ENCODE measurements around the gene PER1. TPM values are rescaled to one million over a fixed set of nuclear protein-coding genes. Genes with fewer than 3 reads are reported as not detected.
A peak's percentile ranks its signal among the peaks of the same experiment; 100 is the strongest.

The PER1 gene
- total RNA-seq, 2 experiments from 2014 or later = 35.0 to 38.1 TPM

DNA sequence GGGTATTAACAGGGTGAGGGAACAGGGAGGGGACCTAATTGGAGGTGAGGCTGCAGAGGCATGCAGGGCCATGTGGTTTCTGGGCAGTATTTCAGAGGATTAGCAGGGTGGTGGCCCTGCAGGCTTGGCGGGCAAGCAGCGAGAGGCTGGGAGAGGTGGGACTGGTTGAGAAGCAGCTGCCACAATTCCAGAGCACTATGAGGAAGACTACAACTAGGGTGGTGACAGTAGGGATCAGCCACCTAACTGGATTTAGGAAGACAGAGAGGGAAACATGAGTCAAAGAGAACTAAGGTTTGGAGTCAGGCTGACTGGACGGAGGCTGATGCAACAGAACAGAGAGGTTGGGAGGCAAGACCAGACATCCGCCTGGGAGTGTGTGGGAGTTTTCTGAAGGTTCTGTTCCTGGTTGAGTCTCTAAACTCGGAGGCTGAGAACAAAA is 46.2 kb downstream of the PER1 start:
- Mint-ChIP-seq H3K4me3 (no peak overlapping the region), H3K27me3 (ENCODE audit: low read depth) (peaks cover 13% of the 10 kb centered on the region), H3K27ac (no peak overlapping the region), H3K9me3 (ENCODE audit: insufficient read depth) (no peaks in the 10 kb centered on the region), H3K36me3 (ENCODE audit: low read depth) (no peaks in the 10 kb centered on the region), H3K4me1 (ENCODE audit: low read depth) (peaks cover 13% of the 10 kb centered on the region)
- ATAC-seq (no peak), DNase-seq (no peak)
- POLR2A ChIA-PET = no interaction called here
- CTCF ChIA-PET = interaction anchor here (1.3 to 12.5 kb wide), 9 partner anchors 12 to 89 kb away, joined by 3 to 174 read pairs (median 14); partner anchors contain the start of genes ALOX12B and ALOXE3

DNA sequence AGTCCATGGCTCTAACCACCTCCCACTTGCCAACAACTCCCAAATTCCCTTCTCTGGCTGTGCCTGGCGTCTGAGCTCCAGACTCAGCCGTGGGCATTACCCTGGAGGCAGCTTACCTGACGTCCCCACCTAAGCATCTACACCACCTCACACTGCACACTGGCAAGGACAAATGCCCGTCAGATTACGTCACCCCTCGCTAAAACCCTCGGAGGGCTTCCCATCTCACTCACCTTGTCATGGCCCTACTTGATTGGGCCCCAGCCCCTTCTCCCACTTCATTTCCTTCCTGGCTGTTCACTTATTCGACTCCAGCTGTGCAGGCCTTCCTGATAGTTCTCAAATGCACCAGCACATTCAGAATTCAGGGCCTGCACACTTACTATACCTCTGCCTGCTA is 47.3 kb downstream of the PER1 start:
- H3K4me3 Mint-ChIP-seq = no peak overlapping the region
- CTCF ChIA-PET = interaction anchor here (0.9 to 12.5 kb wide), 11 partner anchors 8 to 88 kb away, joined by 3 to 174 read pairs (median 7); partner anchors contain the start of genes ALOX12B and ALOXE3
- peaks cover 8% of the 10 kb centered on the region for H3K27me3 Mint-ChIP-seq (ENCODE audit: low read depth)
- peaks cover 8% of the 10 kb centered on the region for H3K4me1 Mint-ChIP-seq (ENCODE audit: low read depth)
- no peaks in the 10 kb centered on the region for H3K36me3 Mint-ChIP-seq (ENCODE audit: low read depth)
- ATAC-seq (no peak), DNase-seq (no peak)
- no peak overlapping the region for H3K27ac Mint-ChIP-seq
- no peaks in the 10 kb centered on the region for H3K9me3 Mint-ChIP-seq (ENCODE audit: insufficient read depth)
- POLR2A ChIA-PET = interaction anchor here (0.9 to 1.1 kb wide), 2 partner anchors 12 to 46 kb away, joined by 3 to 4 read pairs; no protein-coding TSS in a partner anchor

DNA sequence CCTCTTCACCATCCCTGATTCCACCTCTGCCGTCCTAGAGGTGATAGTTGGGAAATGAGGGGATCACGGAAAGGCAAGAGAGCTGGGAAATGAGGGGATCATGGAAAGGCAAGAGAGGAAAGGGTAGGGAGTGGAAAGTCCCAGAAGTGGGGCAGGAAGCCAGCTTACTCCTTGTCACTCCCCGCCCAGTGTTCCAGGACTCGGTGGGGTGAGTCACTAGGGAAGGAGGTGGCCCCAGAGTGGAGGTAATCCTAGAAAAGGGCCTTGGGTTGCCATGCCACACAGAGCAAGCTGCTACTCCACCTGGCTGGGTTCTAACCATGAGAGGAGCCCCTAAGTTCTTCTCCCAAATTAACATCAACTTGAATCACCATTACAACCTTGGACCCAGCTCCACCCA is 48.7 kb downstream of the PER1 start:
- H3K9me3 Mint-ChIP-seq (ENCODE audit: insufficient read depth) = no peaks in the 10 kb centered on the region
- POLR2A ChIA-PET = interaction anchor here (1.1 kb wide), 1 partner anchor 69 kb away, joined by 4 read pairs; no protein-coding TSS in a partner anchor
- no peak overlapping the region for H3K4me3 Mint-ChIP-seq
- H3K27ac Mint-ChIP-seq = no peak overlapping the region
- H3K27me3 Mint-ChIP-seq (ENCODE audit: low read depth) = peaks cover 8% of the 10 kb centered on the region
- peaks cover 6% of the 10 kb centered on the region for H3K4me1 Mint-ChIP-seq (ENCODE audit: low read depth)
- no peak for ATAC-seq
- no peak for DNase-seq
- no peaks in the 10 kb centered on the region for H3K36me3 Mint-ChIP-seq (ENCODE audit: low read depth)
- CTCF ChIA-PET = interaction anchor here (1.0 to 12.5 kb wide), 6 partner anchors 9 to 62 kb away, joined by 4 to 174 read pairs (median 8); partner anchors contain the start of gene ALOX12B

- ATAC-seq (no peak), DNase-seq (no peak)
- Mint-ChIP-seq H3K4me3 (no peak overlapping the region), H3K4me1 (ENCODE audit: low read depth) (no peaks in the 10 kb centered on the region), H3K9me3 (ENCODE audit: insufficient read depth) (no peaks in the 10 kb centered on the region), H3K27me3 (ENCODE audit: low read depth) (peaks cover 13% of the 10 kb centered on the region), H3K27ac (no peak overlapping the region), H3K36me3 (ENCODE audit: low read depth) (no peaks in the 10 kb centered on the region)
- ChIA-PET CTCF (interaction anchor here (1.2 to 12.5 kb wide), 8 partner anchors 9 to 42 kb away, joined by 3 to 174 read pairs (median 12); partner anchors contain the start of genes ALOX12B and ALOXE3), POLR2A (no interaction called here)
These were observed 50.5 kb downstream of the PER1 start for GRCh38 chr17:8101721-8102120.

GRCh38 chr17:8100763-8101162 is 51.4 kb downstream of the PER1 start:
- ChIA-PET POLR2A (no interaction called here), CTCF (interaction anchor here (1.4 to 3.8 kb wide), 5 partner anchors 10 to 41 kb away, joined by 5 to 26 read pairs (median 13); partner anchors contain the start of gene ALOXE3)
- DNase-seq = no peak
- Mint-ChIP-seq H3K4me1 (ENCODE audit: low read depth) (no peaks in the 10 kb centered on the region), H3K27me3 (ENCODE audit: low read depth) (peaks cover 9% of the 10 kb centered on the region), H3K4me3 (no peak overlapping the region), H3K27ac (no peak overlapping the region), H3K9me3 (ENCODE audit: insufficient read depth) (no peaks in the 10 kb centered on the region), H3K36me3 (ENCODE audit: low read depth) (no peaks in the 10 kb centered on the region)
- ATAC-seq = no peak

GRCh38 chr17:8100111-8100510 is 52.1 kb downstream of the PER1 start:
- no peak for ATAC-seq
- Mint-ChIP-seq H3K36me3 (ENCODE audit: low read depth) (no peaks in the 10 kb centered on the region), H3K4me1 (ENCODE audit: low read depth) (no peaks in the 10 kb centered on the region), H3K9me3 (ENCODE audit: insufficient read depth) (no peaks in the 10 kb centered on the region), H3K27me3 (ENCODE audit: low read depth) (peaks cover 12% of the 10 kb centered on the region), H3K27ac (no peak overlapping the region), H3K4me3 (no peak overlapping the region)
- no peak for DNase-seq
- POLR2A ChIA-PET = no interaction called here
- CTCF ChIA-PET = interaction anchor here (2.2 to 3.8 kb wide), 4 partner anchors 10 to 40 kb away, joined by 10 to 26 read pairs (median 16); partner anchors contain the start of gene ALOXE3

- POLR2A ChIA-PET = no interaction called here
- Mint-ChIP-seq H3K36me3 (ENCODE audit: low read depth) (no peaks in the 10 kb centered on the region), H3K4me3 (no peak overlapping the region), H3K4me1 (ENCODE audit: low read depth) (peaks cover 6% of the 10 kb centered on the region), H3K9me3 (ENCODE audit: insufficient read depth) (no peaks in the 10 kb centered on the region), H3K27ac (no peak overlapping the region), H3K27me3 (ENCODE audit: low read depth) (peaks cover 17% of the 10 kb centered on the region)
- ATAC-seq (no peak), DNase-seq (no peak)
- CTCF ChIA-PET = interaction anchor here (0.9 to 1.2 kb wide), 2 partner anchors 22 to 40 kb away, joined by 4 to 5 read pairs; no protein-coding TSS in a partner anchor
These were observed 55.7 kb downstream of the PER1 start for GRCh38 chr17:8096541-8096940.

GRCh38 chr17:8095361-8095760 is 56.8 kb downstream of the PER1 start:
- POLR2A ChIA-PET = no interaction called here
- no peak overlapping the region for H3K27ac Mint-ChIP-seq
- no peak overlapping the region for H3K4me3 Mint-ChIP-seq
- ATAC-seq (no peak), DNase-seq (no peak)
- H3K27me3 Mint-ChIP-seq (ENCODE audit: low read depth) = peaks cover 24% of the 10 kb centered on the region
- H3K9me3 Mint-ChIP-seq (ENCODE audit: insufficient read depth) = no peaks in the 10 kb centered on the region
- H3K4me1 Mint-ChIP-seq (ENCODE audit: low read depth) = peaks cover 6% of the 10 kb centered on the region
- no peaks in the 10 kb centered on the region for H3K36me3 Mint-ChIP-seq (ENCODE audit: low read depth)
- CTCF ChIA-PET = interaction anchor here (1.2 to 13.4 kb wide), 6 partner anchors 12 to 63 kb away, joined by 3 to 174 read pairs (median 20); partner anchors contain the start of genes ALOXE3 and HES7

DNA sequence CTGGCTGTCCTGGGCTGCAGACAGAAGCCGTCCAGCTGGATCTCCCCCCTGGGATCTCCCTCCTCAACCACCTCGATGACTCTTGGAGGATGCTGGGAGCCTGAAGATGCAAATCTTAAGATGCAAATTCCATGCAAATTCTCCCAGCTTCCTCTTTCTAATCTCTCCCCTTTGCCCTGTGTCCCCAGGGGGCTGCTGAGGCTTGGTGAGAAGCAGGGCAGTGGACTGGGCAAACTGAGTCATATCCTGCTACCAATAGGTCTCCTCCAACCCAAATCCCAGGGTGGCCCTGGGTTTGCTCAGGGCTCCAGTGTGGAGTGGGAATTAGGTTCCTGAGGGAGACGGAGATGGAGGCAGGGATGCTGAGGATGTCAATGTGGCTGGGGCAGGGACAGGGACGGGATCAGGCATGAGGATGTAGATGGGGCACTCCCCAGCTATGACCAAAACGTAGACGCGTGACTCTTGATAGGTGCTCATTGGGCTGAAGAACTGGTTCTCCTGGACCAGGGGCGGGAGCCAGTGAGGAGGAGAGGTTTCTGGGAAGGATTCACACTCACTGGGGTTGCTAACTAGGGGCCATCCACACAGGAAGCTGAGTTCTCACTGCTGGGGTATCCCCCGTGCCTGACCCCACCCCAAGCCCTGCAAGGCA is 61.0 kb downstream of the PER1 start:
- POLR2A ChIA-PET = no interaction called here
- ATAC-seq = no peak

More for the DNA sequence above, 61.0 kb downstream of the PER1 start:
- Mint-ChIP-seq H3K27ac (no peak overlapping the region), H3K4me3 (no peak overlapping the region), H3K9me3 (ENCODE audit: insufficient read depth) (no peaks in the 10 kb centered on the region), H3K4me1 (ENCODE audit: low read depth) (peaks cover 6% of the 10 kb centered on the region), H3K36me3 (ENCODE audit: low read depth) (no peaks in the 10 kb centered on the region), H3K27me3 (ENCODE audit: low read depth) (peaks cover 24% of the 10 kb centered on the region)
- no peak for DNase-seq
- CTCF ChIA-PET = interaction anchor here (1.1 to 13.4 kb wide), 8 partner anchors 10 to 49 kb away, joined by 4 to 174 read pairs (median 24); partner anchors contain the start of gene ALOXE3

Small RNAs within 50 kb of the gene (microRNA-seq; reads per million reads assigned to microRNA genes)
- gene MIR4521 (226 reads per million, percentile 69 among the genes with 10 or more reads in this experiment), gene MIR6883 (not detected)

Other genes starting within 250 kb of the PER1 start
- gene RNF227, start 236.1 kb downstream of the PER1 start, total RNA-seq = 1 to 10 TPM; 4.2 TPM
- gene KCNAB3, start 222.5 kb downstream of the PER1 start, total RNA-seq = 10 to 100 TPM in 1 of 2 experiments, 1 to 10 TPM in 1; 8.8 to 10.3 TPM
- 100 to 1,000 TPM; 248 to 278 TPM for gene TRAPPC1, start 220.5 kb downstream of the PER1 start, total RNA-seq
- 10 to 100 TPM; 66.7 to 76.5 TPM for gene CNTROB, start 220.2 kb downstream of the PER1 start, total RNA-seq
- not detected for gene GUCY2D, start 149.8 kb downstream of the PER1 start, total RNA-seq
- gene ALOX15B, start 113.3 kb downstream of the PER1 start, total RNA-seq = not detected
- gene ALOX12B, start 64.7 kb downstream of the PER1 start, total RNA-seq = under 1 TPM; 0.26 to 0.47 TPM
- not detected for gene ALOXE3, start 33.9 kb downstream of the PER1 start, total RNA-seq
- gene HES7, start 28.3 kb downstream of the PER1 start, total RNA-seq = under 1 TPM in 1 of 2 experiments, not detected in 1; 0.29 TPM
- 10 to 100 TPM; 56.3 to 56.7 TPM for gene VAMP2, start 10.5 kb upstream of the PER1 start, total RNA-seq
- gene TMEM107, start 24.0 kb upstream of the PER1 start, total RNA-seq = 10 to 100 TPM; 39.6 to 44.1 TPM
- gene BORCS6, start 37.8 kb upstream of the PER1 start, total RNA-seq = 10 to 100 TPM; 12.7 TPM
- 100 to 1,000 TPM; 182 to 210 TPM for gene AURKB, start 58.2 kb upstream of the PER1 start, total RNA-seq
- gene CTC1, start 95.7 kb upstream of the PER1 start, total RNA-seq = 100 to 1,000 TPM in 1 of 2 experiments, 10 to 100 TPM in 1; 94.8 to 102 TPM
- 10 to 100 TPM; 78.3 to 80.2 TPM for gene PFAS, start 96.9 kb upstream of the PER1 start, total RNA-seq
- 10 to 100 TPM; 49.8 to 55.6 TPM for gene RANGRF, start 136.3 kb upstream of the PER1 start, total RNA-seq
- gene SLC25A35, start 143.0 kb upstream of the PER1 start, total RNA-seq = 1 to 10 TPM; 8.7 to 9.5 TPM
- gene ARHGEF15, start 157.8 kb upstream of the PER1 start, total RNA-seq = not detected
- not detected for gene ODF4, start 187.4 kb upstream of the PER1 start, total RNA-seq
- gene RPL26, start 230.8 kb upstream of the PER1 start, total RNA-seq = 1,000 to 10,000 TPM; 1,633 to 1,747 TPM
- under 1 TPM; 0.24 to 0.29 TPM for gene RNF222, start 245.4 kb upstream of the PER1 start, total RNA-seq

All from activated CD8-positive, alpha-beta T cell treated with anti-CD3 and anti-CD28 coated beads, Interleukin-2, amount 10 ng/mL, durations not matched to agents 7 days and 5 days (primary cell).